Loucy (cell line): Measurements from ENCODE around the gene PTPRB.

Experiments
- H2AFZ ChIP-seq: fragments of 200-600 bp; sonication (generic); 2 replicates; pipeline ENCODE4 v1.6.0; 2016; ENCODE audit warnings: antibody characterized with exemption, mild to moderate bottlenecking, low read length, moderate library complexity
- H3F3A ChIP-seq: fragments of 200-600 bp; 2 replicates; pipeline ENCODE4 v1.6.0; 2016; ENCODE audit warnings: antibody characterized with exemption, low read depth, mild to moderate bottlenecking
- H3K27me3 ChIP-seq: fragments of 200-600 bp; sonication (generic); 2 replicates; pipeline ENCODE4 v1.6.1; 2014; ENCODE audit warnings: low read length, mild to moderate bottlenecking; ENCODE audit not compliant: insufficient read depth, poor library complexity, severe bottlenecking
- H3K36me3 ChIP-seq: fragments of 200-600 bp; sonication (generic); 2 replicates; pipeline ENCODE4 v1.6.1; 2016; ENCODE audit warnings: low read length; ENCODE audit not compliant: insufficient read depth
- H3K4me1 ChIP-seq: fragments of 200-600 bp; sonication (generic); 2 replicates; pipeline ENCODE4 v1.5.1; 2014; ENCODE audit warnings: low read length, mild to moderate bottlenecking; ENCODE audit not compliant: insufficient read depth, poor library complexity, severe bottlenecking
- H3K4me2 ChIP-seq: fragments of 200-600 bp; sonication (generic); 2 replicates; pipeline ENCODE4 v1.6.0; 2014; ENCODE audit warnings: antibody characterized with exemption, low read length, low read depth, mild to moderate bottlenecking; ENCODE audit not compliant: poor library complexity, severe bottlenecking
- H3K4me3 ChIP-seq: fragments of 200-600 bp; sonication (generic); 2 replicates; pipeline ENCODE4 v1.5.1; 2014; ENCODE audit warnings: low read length, mild to moderate bottlenecking, mixed read lengths; ENCODE audit not compliant: poor library complexity, severe bottlenecking
- H3K79me2 ChIP-seq: fragments of 200-600 bp; sonication (generic); 2 replicates; pipeline ENCODE4 v1.6.1; 2014; ENCODE audit warnings: low read length; ENCODE audit not compliant: insufficient read depth
- H3K9ac ChIP-seq: fragments of 200-600 bp; sonication (generic); 2 replicates; pipeline ENCODE4 v1.6.0; 2014; ENCODE audit warnings: mild to moderate bottlenecking, low read depth, low read length, moderate library complexity; ENCODE audit not compliant: poor library complexity, severe bottlenecking
- H3K9me2 ChIP-seq: fragments of 200-600 bp; sonication (generic); replicated peaks from 2 replicates; pipeline ENCODE4 v1.6.1; 2016; ENCODE audit warnings: low read depth, low read length, mixed read lengths
- H3K9me3 ChIP-seq: fragments of 200-600 bp; sonication (generic); 2 replicates; pipeline ENCODE4 v1.6.1; 2014; ENCODE audit warnings: mild to moderate bottlenecking, antibody characterized with exemption, low read length, low read depth; ENCODE audit not compliant: insufficient read depth
- H4K20me1 ChIP-seq: fragments of 200-600 bp; sonication (generic); 2 replicates; pipeline ENCODE4 v1.6.0; 2014; ENCODE audit warnings: antibody characterized with exemption, low read length, mild to moderate bottlenecking; ENCODE audit not compliant: insufficient read depth, poor library complexity, severe bottlenecking
- EZH2phosphoT487 ChIP-seq: fragments of 200-600 bp; IDR thresholded peaks from 2 replicates; pipeline ENCODE4 v1.6.1; 2018; ENCODE audit warnings: antibody characterized with exemption, mild to moderate bottlenecking, moderate library complexity, borderline replicate concordance
- TF ChIP-seq, protein P1 (sequence below): fragments of 200-600 bp; sonication (generic); conservative IDR thresholded peaks from 2 replicates; pipeline ENCODE4 v1.5.1; 2014; ENCODE audit warnings: mild to moderate bottlenecking, antibody characterized with exemption, low read length

PTPRB gene

DNA sequence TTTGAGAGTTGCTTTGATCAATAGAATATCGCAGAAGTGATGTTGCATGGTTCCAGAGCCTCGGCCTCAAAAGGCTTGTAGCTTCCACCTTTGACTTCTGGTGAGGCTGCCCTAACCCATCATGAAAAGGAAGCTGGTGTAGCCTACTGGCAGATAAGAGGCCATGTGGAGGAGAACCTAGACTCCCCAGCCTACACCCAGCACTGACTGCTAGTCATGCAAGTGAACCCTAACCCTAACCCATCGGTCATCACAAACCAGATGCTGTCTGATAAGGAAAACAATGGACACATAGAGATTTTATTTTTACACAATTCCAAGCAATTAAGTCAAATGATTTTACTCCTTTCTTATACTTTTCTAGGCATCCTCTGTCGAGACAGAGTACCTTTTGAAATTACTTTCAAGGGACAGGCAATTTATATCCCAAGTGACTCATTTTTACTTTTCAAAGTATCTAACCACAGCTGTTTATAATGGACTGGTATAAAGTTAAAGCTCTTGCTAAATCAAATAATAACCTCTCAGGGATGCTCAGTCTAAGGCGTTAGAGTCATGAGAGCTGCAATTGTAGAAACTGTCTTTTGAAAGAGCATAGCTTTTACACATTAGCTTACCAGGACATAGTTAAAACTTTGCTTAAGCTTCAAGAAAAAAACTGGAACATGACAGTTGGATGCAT, 17.6 kb downstream of the PTPRB start:
- H3K27me3 ChIP-seq, result no peaks in the 10 kb centered on the region
- no peaks in the 10 kb centered on the region for H3K9me3 ChIP-seq
- no peak overlapping the region for H3K9ac ChIP-seq
- H3K36me3 ChIP-seq, result no peaks in the 10 kb centered on the region
- H3K4me3 ChIP-seq, result no peak overlapping the region
- H3K4me1 ChIP-seq, result no peaks in the 10 kb centered on the region
- H3K79me2 ChIP-seq, result no peaks in the 10 kb centered on the region
- no peak overlapping the region for H3K4me2 ChIP-seq
- no peaks in the 10 kb centered on the region for H4K20me1 ChIP-seq
- no peak overlapping the region for H2AFZ ChIP-seq
- no peak for TF ChIP-seq EZH2phosphoT487
- TF ChIP-seq, protein P1, sequence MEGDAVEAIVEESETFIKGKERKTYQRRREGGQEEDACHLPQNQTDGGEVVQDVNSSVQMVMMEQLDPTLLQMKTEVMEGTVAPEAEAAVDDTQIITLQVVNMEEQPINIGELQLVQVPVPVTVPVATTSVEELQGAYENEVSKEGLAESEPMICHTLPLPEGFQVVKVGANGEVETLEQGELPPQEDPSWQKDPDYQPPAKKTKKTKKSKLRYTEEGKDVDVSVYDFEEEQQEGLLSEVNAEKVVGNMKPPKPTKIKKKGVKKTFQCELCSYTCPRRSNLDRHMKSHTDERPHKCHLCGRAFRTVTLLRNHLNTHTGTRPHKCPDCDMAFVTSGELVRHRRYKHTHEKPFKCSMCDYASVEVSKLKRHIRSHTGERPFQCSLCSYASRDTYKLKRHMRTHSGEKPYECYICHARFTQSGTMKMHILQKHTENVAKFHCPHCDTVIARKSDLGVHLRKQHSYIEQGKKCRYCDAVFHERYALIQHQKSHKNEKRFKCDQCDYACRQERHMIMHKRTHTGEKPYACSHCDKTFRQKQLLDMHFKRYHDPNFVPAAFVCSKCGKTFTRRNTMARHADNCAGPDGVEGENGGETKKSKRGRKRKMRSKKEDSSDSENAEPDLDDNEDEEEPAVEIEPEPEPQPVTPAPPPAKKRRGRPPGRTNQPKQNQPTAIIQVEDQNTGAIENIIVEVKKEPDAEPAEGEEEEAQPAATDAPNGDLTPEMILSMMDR, result no peak
- H3K9me2 ChIP-seq, result no peaks in the 10 kb centered on the region
- H3F3A ChIP-seq, result no peaks in the 10 kb centered on the region

DNA sequence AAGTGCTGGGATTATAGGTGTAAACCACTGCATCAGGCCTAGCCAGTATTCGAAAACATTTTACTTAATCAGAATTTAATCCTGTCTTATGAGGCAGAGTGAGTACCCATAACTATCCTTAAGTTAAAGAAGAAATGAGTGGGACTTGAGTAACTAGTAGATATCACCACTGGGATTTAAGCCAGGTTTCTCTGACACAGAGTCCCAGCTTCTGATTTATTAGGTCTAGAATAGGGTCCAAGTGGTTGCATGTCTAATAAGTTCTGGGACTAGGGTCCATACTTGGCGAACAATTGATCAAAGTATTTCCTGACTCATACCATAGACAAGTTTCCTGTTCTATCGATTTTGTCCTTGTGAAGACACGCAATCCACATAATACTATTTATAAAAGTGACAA, 18.9 kb downstream of the PTPRB start:
- H3K9ac ChIP-seq, result no peak overlapping the region
- no peaks in the 10 kb centered on the region for H3K9me2 ChIP-seq
- no peaks in the 10 kb centered on the region for H3K27me3 ChIP-seq
- H3K36me3 ChIP-seq, result no peaks in the 10 kb centered on the region
- H4K20me1 ChIP-seq, result no peaks in the 10 kb centered on the region
- TF ChIP-seq EZH2phosphoT487, result no peak
- TF ChIP-seq, protein P1, result no peak
- H2AFZ ChIP-seq, result no peak overlapping the region
- no peaks in the 10 kb centered on the region for H3K4me1 ChIP-seq
- no peak overlapping the region for H3K4me3 ChIP-seq
- H3K9me3 ChIP-seq, result no peaks in the 10 kb centered on the region
- no peak overlapping the region for H3K4me2 ChIP-seq
- H3F3A ChIP-seq, result no peaks in the 10 kb centered on the region
- H3K79me2 ChIP-seq, result no peaks in the 10 kb centered on the region

DNA sequence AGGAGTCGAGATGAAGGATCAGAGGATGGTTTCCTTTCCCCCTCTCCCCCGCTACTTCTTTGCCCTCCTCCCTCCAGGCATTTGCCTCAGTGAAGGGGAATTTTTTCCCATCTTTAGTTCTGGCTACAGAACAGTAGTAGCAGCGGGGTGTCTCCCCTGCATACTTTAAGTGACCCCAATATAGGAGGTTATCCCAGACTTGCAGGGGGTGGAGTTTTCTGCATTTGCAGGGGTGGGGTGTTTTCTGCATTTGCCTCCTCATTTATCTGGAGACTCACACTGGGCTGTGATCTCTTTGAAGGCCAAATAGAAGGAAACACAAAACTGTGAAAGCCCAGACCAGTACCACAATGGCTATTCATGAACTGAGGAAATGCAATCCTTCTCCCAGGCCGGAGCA, 19.8 kb downstream of the PTPRB start:
- H4K20me1 ChIP-seq, result no peaks in the 10 kb centered on the region
- H3F3A ChIP-seq, result no peaks in the 10 kb centered on the region
- H3K9ac ChIP-seq, result no peak overlapping the region
- no peak for TF ChIP-seq EZH2phosphoT487
- no peak overlapping the region for H3K4me3 ChIP-seq
- no peaks in the 10 kb centered on the region for H3K4me1 ChIP-seq
- H3K9me3 ChIP-seq, result no peaks in the 10 kb centered on the region
- no peaks in the 10 kb centered on the region for H3K27me3 ChIP-seq
- H3K79me2 ChIP-seq, result no peaks in the 10 kb centered on the region
- no peaks in the 10 kb centered on the region for H3K9me2 ChIP-seq
- no peaks in the 10 kb centered on the region for H3K36me3 ChIP-seq
- H2AFZ ChIP-seq, result no peak overlapping the region
- no peak overlapping the region for H3K4me2 ChIP-seq
